HepG2 (cell line): ENCODE data around the gene TOB1.

Source experiments
- ARNT ChIP-seq: fragments of 450-650 bp; IDR thresholded peaks from 2 replicates; pipeline ENCODE4 v1.6.1; 2017
- DZIP1 ChIP-seq: sonication (generic); formaldehyde crosslinking; IDR thresholded peaks from 2 replicates; pipeline ENCODE4 v1.5.0; 2020; ENCODE audit warnings: mild to moderate bottlenecking, missing genetic modification reagents
- EED ChIP-seq: sonication (generic); formaldehyde crosslinking; IDR thresholded peaks from 2 replicates; pipeline ENCODE4 v1.5.0; 2020; ENCODE audit warnings: mild to moderate bottlenecking, missing genetic modification reagents
- GATAD1 ChIP-seq: IDR thresholded peaks from 2 replicates; pipeline ENCODE4 v1.6.1; 2016; ENCODE audit warnings: missing genetic modification reagents, missing compliant biosample characterization
- RAD21 ChIP-seq: fragments of 450-650 bp; formaldehyde crosslinking; IDR thresholded peaks from 2 replicates; pipeline ENCODE4 v1.5.0; 2020; ENCODE audit warnings: mild to moderate bottlenecking
- SMC3 ChIP-seq: IDR thresholded peaks from 2 replicates; pipeline ENCODE4 v1.6.1; 2011; ENCODE audit warnings: low read length, improper control_type of control experiment
- SP2 ChIP-seq: sonication (generic); formaldehyde crosslinking; IDR thresholded peaks from 2 replicates; pipeline ENCODE4 v1.5.1; 2020; ENCODE audit warnings: mild to moderate bottlenecking, missing genetic modification reagents
- SRSF1 ChIP-seq: fragments of 200-400 bp; formaldehyde crosslinking; optimal IDR thresholded peaks from 2 replicates; pipeline ENCODE3; 2017; ENCODE audit warnings: mild to moderate bottlenecking, low read depth, low read length, moderate library complexity
- TEAD2 ChIP-seq: sonication (generic); formaldehyde crosslinking; IDR thresholded peaks from 2 replicates; pipeline ENCODE4 v1.9.0; 2021; ENCODE audit warnings: missing genetic modification reagents
- ZNF160 ChIP-seq: sonication (generic); formaldehyde crosslinking; IDR thresholded peaks from 2 replicates; pipeline ENCODE4 v1.8.0; 2022; ENCODE audit warnings: mild to moderate bottlenecking, inconsistent platforms, missing genetic modification reagents
- ZNF749 ChIP-seq: sonication (generic); formaldehyde crosslinking; IDR thresholded peaks from 2 replicates; pipeline ENCODE4 v1.8.0; 2022; ENCODE audit warnings: mild to moderate bottlenecking, missing genetic modification reagents, moderate library complexity, borderline replicate concordance
- ZNF773 ChIP-seq: sonication (generic); formaldehyde crosslinking; IDR thresholded peaks from 2 replicates; pipeline ENCODE4 v1.4.0; 2020; ENCODE audit warnings: missing genetic modification reagents, borderline replicate concordance
- TF ChIP-seq, protein P1 (sequence below), 2 experiments: sonication (generic) in 1 of 2; formaldehyde crosslinking in 1 of 2; IDR thresholded peaks; 2 replicates each; pipeline versions ENCODE4 v1.4.0 to v1.6.1; 2016 to 2020; ENCODE audit warnings: borderline replicate concordance in 1 of 2, low read depth in 1 of 2, mild to moderate bottlenecking in 1 of 2, missing genetic modification reagents in 1 of 2

- TF ChIP-seq GATAD1 (peak; percentile 72), ARNT (no peak), ZNF749 (CRISPR knock-in tag) (peak; percentile 89; the same call in 1 of the 2 replicates), EED (CRISPR knock-in tag) (peak; percentile 94; the same call in 1 of the 2 replicates), RAD21 (CRISPR knock-in tag) (peak; percentile 87), ZNF773 (CRISPR knock-in tag) (peak; percentile 92; the same call in 1 of the 2 replicates), ZNF160 (CRISPR knock-in tag) (0 out of 2 replicates have a peak, but pooled peaks have one; percentile 46), SMC3 (no peak), SRSF1 (peak; percentile 81), DZIP1 (CRISPR knock-in tag) (peak; percentile 88), SP2 (CRISPR knock-in tag) (peak; percentile 62), TEAD2 (CRISPR knock-in tag) (peak; percentile 41; the same call in 1 of the 2 replicates)
- TF ChIP-seq, protein P1, sequence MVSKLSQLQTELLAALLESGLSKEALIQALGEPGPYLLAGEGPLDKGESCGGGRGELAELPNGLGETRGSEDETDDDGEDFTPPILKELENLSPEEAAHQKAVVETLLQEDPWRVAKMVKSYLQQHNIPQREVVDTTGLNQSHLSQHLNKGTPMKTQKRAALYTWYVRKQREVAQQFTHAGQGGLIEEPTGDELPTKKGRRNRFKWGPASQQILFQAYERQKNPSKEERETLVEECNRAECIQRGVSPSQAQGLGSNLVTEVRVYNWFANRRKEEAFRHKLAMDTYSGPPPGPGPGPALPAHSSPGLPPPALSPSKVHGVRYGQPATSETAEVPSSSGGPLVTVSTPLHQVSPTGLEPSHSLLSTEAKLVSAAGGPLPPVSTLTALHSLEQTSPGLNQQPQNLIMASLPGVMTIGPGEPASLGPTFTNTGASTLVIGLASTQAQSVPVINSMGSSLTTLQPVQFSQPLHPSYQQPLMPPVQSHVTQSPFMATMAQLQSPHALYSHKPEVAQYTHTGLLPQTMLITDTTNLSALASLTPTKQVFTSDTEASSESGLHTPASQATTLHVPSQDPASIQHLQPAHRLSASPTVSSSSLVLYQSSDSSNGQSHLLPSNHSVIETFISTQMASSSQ (IDR thresholded peaks at IDR 0.05; ENCODE audit: low read depth): no peak
- TF ChIP-seq, protein P1 (CRISPR knock-in tag; IDR thresholded peaks at IDR 0.05; ENCODE audit: borderline replicate concordance): peak; percentile 66
These were observed at the start of gene TOB1 for GRCh38 chr17:50866261-50866949.
